ENCODE measurements around the gene TIAM1.
A peak's percentile ranks its signal among the peaks of the same experiment; 100 is the strongest.
"Not testable (repeated sequence)": the region's sequence is repeated elsewhere in the genome, so short reads cannot be mapped to it uniquely, and the experiment has no call there.

The TIAM1 gene

DNA sequence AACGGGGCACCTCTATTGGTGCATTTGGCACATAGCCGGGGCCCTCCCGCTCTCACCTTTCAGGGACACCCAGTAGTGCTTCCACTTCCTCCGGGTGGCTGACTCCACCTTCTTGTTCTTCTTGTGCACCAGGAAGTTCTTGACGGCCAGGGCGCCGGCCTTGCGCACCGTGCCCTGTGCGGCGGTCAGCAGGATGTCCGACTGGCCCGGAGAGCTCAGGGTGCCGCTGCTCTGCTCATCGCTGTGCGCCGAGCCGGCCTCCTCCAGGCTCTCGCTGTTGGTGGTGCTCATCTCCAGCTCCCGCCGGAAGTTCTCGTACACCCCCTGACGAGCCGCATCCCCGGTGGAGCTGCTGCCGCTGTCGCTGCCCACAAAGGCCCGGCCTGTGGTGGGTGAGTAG is 92.4 kb downstream of the TIAM1 start:
- DNase-seq (ENCODE audit: low read depth) = no peak

DNA sequence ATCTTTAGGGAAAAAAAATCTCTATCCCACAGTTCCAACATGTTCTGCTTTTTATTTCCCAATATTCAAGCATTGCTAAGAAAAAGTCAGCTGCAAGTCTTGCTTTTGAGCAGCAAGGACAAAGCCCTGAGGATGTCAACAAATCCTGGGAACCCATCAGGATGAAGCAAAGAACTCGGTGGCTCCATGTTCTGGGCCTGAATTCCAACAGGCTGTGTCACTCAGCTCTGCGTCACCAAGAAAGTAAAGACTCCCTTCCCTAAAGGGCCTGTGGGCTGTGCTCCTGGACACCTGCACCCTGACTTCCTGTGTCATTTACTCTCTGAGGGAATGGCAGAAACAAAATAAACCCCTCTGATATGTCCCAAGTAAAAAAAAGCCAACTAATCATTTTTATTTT is 95.5 kb downstream of the TIAM1 start:
- DNase-seq (ENCODE audit: low read depth) = no peak

DNA sequence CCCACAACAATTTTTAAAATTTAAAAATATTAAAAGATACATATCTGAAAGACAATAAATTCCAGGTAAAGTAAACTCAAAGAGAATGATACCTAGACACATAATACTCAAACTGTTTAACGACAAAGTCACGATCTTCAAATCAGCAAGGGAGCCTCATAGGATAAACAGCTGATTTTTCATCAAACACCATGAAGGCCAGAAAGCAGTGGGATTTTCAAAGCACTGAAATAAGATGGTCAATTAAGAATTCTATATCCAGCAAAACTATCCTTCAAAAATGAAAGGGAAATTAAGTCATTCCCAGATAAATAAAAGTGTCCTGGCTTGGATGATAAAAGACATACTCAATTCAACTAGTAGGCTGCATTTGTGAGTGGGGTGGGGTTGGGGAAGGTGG is 100.5 kb downstream of the TIAM1 start:
- no peak for DNase-seq (ENCODE audit: low read depth)

DNA sequence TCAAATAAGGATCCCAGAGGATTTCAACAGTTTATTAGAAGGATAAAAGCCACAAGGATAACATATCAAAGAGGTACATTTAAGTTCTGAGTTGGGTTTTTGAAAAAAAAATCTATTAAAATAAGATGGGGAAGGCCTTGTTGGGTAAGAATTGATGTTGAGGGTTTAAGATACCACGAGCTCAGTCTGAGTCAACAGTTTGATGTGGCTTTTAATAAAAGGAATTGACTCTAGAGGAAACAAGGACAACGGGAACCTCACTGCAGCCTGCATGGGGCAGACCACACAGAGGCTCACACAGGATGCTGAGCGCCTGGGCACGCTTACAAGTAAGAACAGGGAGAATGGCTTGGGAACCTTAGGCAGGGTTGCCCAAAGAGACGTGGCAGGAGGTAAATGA is 107.5 kb downstream of the TIAM1 start:
- DNase-seq (ENCODE audit: low read depth) = no peak

DNA sequence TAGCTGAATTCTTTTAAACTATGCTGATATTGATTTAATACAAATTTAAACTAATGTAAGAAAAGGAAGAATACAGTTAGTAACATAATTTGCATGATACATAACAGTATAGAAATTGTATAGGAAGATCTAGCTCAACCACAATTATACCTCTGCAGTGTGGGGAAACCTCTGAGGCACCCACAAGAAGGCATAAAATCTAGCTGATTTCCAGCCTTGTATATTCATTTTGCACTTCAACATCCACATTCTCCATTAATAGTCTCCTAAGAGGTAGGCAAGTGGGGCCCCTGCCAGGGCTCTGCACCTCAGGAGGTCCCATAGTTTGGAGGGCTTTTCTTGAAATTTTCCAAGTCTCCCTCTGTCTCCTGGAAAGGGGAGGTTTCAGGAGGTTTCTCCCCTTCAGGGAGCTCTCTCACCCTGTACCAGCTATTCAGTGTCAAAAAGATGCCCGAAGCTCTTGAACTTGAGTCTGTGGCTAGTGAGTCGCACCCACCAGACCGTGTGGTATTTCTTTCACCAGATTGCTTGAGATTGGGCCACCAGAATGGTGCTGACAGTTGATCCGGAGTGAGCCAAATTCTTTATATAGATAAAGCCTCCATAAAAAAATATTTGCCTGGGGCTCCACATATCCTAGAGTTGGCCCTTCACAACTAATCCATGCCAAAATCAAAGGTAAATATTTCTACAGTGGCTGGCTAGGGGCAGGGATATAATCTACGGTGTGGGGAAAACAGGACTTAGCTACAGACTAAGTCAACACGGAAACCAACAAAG is 108.2 kb downstream of the TIAM1 start:
- no peak for DNase-seq (ENCODE audit: low read depth)

DNA sequence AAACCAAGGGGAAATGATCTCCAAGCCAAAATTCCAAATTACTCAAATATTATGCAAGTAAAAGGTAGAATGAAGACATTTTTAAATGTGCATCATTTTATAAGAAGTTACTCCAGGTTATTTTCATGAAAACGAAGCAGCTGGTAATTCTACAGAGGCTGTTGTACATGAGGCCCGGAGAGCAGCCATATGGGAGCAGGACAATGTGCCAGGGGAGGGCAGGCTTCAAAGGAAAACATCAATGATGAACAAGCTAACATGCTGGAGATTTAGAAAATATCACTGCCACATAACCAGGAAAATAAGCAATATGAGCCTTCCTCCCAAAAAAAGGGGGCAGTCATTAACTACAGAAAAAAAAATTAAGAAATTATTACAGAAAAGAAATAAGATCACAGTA is 109.1 kb downstream of the TIAM1 start:
- no peak for DNase-seq (ENCODE audit: low read depth)

DNA sequence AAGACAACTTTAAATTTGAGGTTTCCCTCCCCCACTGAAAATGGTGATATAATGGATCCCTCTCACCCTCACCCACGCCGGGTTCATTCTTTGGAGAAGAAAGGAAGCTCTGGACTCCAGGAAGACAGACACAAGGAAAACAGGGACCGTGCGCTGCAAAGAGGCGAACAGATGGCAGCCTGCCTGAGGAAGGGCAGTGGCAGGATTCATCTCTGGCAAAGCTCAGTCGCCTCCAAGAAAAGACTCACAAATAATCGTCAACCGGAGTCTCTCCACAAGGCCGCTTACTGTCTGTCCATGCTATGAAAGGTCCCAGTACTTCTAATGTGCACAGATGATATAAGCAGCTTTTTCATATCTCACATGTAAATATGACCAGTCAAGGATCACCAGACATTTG is 110.3 kb downstream of the TIAM1 start:
- DNase-seq (ENCODE audit: low read depth) = no peak

DNA sequence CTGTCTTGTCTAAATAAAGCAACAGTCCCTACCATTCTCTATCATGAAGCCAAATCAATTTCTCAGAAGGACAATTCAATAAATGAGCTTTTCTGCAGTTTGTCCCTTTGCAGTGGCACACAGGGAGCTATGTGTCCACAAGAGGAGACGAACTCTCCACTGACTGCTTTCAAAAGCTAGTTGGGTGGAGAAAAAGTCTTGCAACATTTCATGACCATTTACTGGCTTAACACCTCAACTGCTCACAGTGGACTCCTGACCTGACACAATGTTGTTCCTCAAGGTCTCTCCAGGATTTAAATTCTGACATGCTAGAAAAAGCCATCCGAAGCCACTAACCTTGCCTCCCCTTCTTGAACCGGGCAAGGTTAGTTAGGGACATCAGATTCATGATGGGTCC is 111.7 kb downstream of the TIAM1 start:
- no peak for DNase-seq (ENCODE audit: low read depth)

DNA sequence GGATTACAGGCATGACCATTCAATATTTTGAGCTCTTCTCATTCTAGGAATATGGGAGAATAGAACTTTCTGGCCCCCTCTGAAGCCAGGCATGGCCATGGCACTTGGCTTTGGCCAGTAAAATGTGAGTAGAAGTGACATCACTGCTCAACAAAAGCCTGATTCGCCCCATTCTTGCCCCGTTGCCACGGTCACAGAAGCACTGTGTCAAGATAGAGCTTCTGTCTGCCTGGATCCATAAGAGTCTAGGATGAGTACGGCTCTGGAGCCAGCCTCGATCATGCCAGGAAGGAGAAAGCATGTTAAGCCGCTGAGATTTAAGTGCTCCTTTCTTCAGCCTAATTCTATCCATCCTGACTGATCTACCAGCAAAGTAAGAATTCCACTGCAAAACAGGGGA is 113.1 kb downstream of the TIAM1 start:
- DNase-seq (ENCODE audit: low read depth) = no peak

DNA sequence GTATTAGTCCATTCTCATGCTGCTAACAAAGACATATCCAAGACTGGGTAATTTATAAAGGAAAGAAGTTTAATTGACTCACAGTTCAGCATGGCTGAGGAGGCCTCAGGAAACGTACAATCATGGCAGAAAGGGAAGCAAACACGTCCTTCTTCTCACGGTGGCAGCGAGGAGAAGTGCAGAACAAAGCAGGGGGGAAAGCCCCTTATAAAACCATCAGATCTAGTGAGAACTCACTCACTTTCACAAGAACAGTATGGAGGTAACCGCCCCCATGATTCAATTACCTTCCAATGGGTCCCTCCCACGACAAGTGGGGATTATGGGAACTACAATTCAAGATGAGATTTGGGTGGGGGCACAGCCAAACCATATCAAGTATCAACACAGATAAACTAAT is 115.3 kb downstream of the TIAM1 start:
- DNase-seq (ENCODE audit: low read depth) = not testable (repeated sequence)

DNA sequence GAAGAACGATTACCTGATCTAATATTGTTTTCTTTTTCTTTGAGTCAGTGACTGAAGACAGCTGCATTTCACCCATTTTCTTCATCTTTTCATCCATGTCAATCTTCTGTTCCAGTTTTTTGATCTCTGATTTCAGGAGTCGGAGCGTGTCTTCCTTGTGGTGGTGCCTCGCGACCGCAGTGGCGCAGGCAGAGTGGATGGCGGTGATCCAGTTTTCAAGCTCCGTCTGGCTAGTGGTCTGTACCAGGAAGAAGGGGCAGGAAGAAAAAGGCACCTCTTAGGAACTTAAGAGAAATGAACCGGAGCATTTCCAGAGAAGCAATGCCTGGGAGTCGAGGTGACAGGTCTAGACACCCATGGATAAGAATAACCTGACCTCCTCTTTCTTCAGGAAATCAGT is 118.3 kb downstream of the TIAM1 start:
- DNase-seq (ENCODE audit: low read depth) = no peak

DNA sequence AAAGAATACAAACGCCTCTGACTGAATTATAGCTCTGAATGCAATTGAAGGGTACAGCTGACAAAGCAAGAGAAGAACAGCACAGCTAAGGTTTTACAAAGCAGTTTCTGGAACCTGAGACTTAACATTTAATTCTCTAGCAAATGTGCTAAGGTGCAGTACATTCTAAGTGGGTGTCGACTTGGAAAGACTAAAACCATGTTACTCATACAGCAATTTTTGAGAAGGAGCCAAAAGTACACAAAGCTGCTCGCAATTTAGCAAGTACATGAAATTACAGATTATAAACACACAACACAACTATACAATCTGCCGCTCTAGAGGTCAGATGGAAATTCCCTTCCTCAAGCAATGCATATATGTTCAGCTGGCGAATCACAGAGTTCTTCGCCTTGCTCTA is 121.9 kb downstream of the TIAM1 start:
- peak; percentile 52 for DNase-seq (ENCODE audit: low read depth)

DNA sequence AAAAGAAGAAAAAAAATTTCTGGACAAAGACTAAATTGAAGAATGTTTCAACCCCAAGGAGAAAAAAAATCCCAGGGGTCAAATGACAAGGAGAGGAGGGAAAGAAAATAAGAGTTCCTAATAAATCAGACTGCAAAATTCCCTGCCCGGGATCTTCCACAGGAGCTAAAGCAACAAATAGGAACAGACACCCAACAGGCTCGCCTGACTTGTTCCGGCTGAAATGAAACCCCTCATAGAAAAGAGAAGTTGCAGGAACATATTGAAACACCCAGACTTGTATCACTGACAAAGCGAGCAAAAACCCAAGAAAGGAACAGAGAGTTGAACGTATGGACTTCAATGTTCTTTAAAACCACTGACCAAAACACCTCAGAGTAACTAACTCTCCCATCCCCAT is 123.0 kb downstream of the TIAM1 start:
- no peak for DNase-seq (ENCODE audit: low read depth)

DNA sequence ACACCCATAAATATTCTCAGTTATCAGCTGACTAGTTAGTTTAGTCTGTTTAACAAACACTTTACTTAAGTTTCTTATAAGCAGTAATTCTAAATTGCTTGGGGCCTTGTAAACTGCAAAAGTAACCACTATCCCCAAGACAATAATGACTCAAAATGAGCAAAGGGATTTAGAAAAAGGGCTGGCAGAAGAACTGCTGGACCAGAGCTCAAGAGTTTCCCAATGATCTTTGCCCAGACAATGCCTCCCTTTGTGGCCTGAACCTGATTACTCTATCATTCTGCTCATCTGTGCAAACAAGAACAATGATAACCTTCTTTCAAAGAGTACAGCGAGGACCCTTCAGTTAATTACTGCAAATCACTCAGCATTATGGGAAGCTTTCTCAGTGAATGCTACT is 123.5 kb downstream of the TIAM1 start:
- peak; percentile 35 for DNase-seq (ENCODE audit: low read depth)

DNA sequence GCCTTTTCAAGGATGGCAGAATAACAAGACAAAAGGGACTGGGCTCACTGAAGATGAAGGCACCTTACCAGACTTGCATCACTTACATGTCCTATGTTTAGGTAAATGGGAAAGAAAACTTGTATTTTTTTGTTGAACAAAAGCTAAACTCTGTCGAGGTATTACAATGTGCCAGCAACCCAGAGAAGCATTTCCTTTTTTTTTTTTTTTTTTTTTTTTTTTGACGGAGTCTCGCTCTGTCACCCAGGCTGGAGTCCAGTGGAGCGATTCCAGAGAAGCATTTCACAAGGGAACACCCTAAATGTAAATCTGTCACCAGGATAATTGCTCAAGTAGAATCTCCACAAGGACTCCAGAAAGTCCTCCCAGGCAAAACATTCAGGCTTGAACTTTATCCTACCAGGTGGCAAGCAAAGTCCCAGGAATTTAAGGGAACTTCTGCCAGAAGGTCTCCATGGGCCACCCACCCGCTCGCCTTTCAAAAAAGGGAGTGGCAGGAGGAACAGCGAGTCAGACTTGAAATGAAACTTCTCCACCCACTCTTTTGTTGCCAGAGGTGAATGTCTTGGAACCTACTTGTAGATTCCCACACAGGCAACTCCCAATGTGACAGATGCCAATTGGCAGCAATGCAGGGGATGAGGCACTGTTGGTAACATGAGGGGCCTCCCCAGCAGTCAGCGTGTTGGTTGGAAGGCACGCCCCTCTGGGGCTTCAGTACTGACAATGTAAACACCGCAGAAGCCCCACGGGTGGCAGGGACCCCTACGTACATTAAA is 125.0 kb downstream of the TIAM1 start:
- DNase-seq (ENCODE audit: low read depth) = peak; percentile 69

DNA sequence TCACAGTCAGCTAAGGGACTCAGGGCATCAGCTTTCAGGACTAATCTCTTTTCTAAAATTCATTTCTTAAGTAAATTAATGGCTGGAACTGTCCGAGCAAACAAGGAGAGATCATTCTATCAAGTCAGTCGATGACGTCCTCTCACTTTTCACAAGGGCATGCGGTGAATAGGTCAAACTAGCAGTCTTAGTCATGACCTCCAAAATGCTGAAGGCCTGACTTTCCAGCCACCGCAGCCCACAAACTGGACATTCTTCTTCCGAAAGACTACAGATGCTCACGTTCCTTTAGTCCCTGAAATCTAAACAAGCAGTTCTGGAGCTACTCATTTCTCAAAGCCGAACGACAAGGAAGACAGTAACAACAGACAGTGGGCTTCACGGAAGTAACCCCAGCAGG is 127.9 kb downstream of the TIAM1 start:
- DNase-seq (ENCODE audit: low read depth) = no peak

DNA sequence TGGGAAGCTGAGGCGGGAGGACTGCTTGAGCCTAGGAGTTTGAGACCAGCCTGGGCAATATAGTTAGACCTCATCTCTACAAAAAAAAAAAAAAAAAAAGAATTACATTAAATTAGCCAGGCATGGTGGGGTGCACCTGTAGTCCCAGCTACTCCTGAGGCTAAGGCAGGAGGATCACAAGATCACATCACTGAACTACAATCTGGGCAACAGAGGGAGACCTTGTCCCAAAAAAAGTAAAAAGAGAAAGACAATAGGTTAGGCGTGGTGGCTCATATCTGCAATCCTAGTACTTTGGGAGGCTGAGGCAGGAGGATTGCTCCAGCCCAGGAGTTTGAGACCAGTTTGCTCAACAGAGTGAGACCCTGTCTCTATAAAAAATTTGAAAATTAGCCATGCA is 130.3 kb downstream of the TIAM1 start:
- no peak for DNase-seq (ENCODE audit: low read depth)

DNA sequence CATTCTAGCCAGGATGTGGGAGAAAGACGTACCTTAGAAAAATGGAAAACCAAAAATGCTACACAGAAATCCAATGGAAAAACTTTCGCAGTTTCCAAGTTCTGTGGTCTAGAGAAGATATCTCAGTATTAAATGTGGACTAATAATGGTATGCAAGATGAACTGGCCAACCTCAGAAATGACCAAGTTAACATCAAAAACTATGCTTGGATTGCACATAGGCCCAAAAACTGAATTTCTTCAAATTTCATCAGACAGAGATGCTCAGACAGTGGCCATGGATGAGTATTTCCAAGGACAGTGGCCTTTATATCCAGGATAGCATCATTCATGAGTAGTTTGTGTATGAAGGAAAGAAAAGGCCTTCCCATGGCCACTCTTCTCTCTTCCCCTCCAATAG is 132.2 kb downstream of the TIAM1 start:
- DNase-seq (ENCODE audit: low read depth) = no peak

DNA sequence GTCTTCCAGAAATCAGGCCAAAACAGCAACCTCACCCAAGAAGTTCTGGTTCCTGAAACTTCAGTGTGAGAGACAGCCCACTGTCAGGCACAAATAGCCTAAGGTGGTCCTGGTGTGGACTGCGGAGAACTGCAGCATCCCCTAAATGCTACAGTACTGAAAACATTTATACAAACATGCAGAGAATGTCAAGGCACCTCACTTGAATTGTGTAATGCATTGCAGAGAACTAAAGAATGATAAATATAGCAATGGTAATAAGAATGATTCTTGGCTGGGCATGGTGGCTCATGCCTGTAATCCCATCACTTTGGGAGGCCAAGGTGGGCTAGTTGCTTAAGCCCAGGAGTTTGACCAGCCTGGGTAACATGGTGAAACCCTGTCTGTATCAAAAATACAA is 138.6 kb downstream of the TIAM1 start:
- DNase-seq (ENCODE audit: low read depth) = no peak

DNA sequence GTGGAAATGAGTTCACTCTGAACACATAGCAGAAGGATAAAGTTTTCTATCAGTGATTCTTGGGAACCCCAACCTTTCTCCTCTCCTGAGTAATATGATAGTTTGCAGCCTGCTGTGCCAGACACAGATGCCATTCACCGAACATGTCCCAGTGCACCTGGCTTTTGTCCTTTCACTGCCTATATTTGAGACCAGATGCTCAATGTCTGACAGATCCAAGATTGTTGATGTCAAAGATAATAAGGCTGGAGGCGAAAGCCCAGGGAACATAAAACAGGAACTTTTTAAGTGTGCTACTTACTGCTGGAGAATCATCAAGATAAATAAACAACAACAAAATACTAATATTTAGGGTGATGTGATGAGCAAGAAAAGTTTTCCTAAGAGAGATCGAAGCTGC is 139.3 kb downstream of the TIAM1 start:
- DNase-seq (ENCODE audit: low read depth) = no peak

DNA sequence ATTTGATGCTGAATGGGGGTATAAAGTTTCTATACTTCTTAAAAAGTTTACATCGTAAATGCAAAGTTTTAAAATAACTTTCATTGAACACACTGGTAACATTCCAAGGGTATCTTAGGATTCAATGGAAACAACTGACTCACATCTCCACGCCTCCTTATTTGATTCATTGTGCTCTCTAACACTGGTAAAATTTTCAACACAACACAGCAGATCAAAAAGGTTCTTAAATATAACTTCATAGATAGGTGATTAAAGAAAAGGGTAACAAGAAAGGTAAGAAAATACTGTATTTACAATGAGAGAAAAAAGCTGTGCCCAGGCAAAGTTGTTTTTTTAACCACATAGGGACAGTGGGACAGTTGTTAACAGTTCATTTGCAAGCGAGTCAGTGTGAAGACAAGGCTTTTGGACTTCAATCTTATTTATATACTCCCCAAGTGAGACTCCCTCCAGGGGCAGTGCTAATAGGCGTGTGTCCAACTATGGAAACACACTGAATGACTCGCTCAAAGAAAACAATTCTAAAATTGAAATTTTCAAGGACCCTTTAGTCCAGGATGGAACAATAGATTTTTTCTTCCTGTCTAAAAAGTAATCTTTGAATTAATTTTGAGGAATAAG is 140.5 kb downstream of the TIAM1 start:
- DNase-seq (ENCODE audit: low read depth) = no peak

DNA sequence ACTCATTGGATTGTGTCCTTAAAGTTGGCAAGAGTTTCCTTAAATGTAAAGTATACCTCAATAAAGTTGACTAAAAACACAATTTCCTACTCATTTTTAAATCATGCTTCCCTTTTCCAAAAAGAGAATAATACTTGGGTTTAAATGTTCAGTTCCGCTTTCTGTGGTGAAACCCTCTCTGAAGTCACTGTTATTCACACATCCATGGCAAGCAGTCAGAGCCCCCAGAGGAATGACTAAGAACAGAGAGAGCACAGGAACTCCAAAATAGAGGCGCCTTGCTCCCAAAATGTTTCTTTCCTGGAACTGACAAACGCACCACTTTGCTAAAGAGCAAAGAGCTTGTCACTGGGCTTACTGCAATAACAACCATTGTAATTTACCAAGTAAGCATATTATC is 142.5 kb downstream of the TIAM1 start:
- DNase-seq (ENCODE audit: low read depth) = peak; percentile 65

DNA sequence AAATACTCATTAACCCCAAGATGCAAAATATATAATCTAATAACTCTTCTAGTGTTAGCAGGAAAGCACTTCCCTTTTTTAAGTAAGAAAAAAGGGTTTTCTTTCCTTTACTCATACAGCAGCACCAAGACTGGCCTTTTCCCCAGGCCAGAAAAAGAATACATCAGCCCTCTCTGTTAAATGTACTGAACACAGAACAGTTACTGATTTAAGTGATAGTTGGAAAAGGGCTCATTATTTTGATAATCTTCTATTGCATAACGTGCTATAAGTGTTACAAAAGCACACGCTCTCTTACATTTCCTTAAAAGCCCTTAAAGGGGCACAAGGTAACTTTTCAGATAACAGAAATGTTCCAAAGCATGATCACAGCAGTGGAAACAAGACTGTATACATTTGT is 142.9 kb downstream of the TIAM1 start:
- DNase-seq (ENCODE audit: low read depth) = no peak

Data from fibroblast of the conjunctiva (primary cell).